ENCODE measurements around the gene BSN.

Gene BSN

DNA sequence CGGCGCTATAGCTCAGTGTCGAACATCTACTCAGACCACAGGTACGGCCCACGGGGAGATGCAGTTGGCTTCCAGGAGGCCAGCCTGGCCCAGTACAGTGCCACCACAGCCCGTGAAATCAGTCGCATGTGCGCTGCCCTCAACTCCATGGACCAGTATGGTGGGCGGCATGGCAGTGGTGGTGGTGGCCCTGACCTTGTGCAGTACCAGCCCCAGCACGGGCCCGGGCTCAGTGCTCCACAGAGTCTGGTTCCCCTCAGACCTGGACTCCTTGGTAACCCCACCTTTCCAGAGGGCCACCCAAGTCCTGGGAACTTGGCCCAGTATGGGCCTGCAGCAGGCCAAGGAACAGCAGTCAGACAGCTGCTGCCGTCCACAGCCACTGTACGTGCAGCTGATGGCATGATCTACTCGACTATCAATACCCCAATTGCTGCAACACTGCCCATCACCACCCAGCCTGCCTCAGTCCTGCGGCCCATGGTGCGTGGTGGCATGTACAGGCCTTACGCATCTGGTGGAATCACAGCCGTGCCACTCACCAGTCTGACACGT, 101.5 kb downstream of the BSN start:
- no peak for DNase-seq

- no peak for DNase-seq
These were observed 102.3 kb downstream of the BSN start for GRCh38 chr3:49656541-49657112.

- no peak for DNase-seq
These were observed 103.1 kb downstream of the BSN start for GRCh38 chr3:49657208-49657915.

DNA sequence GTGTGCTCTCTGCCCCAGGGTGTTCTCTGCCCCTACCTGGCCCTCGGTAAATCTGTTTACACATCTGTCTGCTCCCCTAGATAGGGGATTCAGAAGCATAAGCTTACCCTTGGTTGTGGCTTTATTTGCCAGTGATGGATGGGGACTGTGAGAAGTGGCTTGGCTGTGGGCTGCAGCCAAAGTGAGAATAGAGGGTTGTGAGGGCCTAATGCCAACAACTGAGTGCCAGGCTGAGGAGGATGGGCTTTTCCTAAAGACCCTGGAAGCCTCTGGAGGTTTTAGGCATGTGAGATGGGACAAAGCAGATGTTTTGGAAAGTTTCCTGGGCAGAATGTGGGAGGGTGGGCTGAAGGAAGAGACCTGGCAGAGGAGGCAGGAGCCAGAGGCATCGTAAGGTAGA, 104.4 kb downstream of the BSN start:
- DNase-seq, result no peak

DNA sequence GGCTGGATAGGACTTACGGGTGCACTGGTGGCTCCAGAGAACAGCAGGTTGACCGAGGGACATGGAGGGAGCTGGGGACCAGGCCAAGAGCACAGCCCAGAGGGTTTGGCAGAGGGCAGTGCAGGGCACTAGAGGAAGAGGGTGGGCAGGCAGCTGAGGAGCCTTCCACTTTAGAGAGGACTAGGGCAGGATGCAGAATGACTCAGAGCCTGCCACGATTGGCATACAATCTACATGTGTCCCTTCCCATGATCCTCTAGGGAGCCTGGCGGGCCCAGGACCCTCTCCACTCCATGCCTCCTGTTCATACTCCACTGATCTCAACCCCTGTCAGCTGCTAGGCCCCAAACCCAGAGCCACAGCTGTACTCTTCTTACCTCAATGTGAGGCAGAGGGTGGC, 105.5 kb downstream of the BSN start:
- no peak for DNase-seq

DNA sequence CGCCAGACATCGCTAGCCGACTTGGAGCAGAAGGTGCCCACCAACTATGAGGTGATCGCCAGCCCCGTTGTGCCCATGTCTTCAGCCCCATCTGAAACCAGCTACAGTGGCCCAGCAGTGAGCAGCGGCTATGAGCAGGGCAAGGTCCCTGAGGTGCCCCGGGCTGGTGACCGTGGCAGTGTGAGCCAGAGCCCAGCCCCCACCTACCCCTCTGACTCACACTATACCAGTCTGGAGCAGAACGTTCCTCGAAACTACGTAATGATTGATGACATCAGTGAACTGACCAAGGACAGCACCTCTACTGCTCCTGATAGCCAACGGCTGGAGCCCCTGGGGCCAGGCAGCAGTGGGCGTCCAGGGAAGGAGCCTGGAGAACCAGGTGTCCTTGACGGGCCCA, 107.0 kb downstream of the BSN start:
- DNase-seq, result no peak

- no peak for DNase-seq
These were observed 107.7 kb downstream of the BSN start for GRCh38 chr3:49662021-49662420.

- DNase-seq, result no peak
These were observed 108.6 kb downstream of the BSN start for GRCh38 chr3:49662720-49663413.

DNA sequence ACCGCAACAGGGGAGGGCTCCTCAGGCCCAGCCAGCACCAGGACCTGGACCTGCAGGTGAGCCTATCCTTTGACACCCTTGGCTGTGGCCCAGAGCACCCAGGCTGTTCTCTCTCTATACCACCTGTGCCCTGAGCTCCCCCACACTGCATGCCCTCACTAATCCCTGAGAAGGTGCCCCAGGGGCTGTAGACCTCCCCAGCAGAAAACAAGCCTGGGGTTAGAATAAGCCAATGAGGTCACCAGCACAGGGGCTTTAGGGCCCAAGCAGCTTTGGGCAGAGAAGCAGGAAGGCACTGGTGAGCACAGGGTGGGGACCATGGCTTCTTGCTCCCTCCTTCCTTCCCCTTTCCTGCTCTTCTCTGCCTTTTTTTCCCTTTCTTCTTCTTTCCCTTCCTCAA, 109.6 kb downstream of the BSN start:
- DNase-seq, result no peak

- DNase-seq, result no peak
These were observed 110.0 kb downstream of the BSN start for GRCh38 chr3:49664300-49664699.

DNA sequence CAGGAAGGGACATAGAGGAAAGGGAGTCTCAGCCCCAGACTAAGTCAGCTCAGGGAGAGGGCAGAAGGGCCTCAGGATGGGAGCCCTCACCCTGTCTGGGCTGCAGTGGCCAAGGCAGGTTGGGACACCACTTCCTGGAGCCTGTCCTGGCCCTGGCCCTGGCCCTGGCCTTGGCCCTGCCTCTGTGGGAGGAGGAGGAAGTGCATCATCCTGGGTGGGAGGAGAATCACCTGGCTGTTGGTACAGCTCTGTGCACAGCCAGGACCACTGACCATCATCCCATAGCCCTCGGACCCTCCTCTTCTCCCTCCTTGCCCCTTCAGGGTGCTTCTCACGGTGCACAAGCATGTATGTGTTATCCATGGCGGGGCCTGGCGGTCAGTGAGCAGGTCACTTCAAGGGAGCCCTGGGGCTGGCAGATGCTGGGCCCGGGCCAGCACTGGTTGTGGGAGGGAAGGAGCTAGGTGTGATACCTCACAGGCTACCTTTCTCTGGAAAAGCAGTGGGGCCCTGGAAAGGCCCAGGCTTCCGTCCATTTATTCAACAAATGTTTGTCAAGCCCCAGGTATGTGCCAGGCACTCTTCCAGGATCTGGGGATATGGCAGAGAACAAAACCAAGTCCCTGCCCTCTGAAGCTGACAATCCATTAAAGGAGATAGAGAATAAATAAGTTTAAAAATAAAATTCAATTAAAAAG, 111.7 kb downstream of the BSN start:
- no peak for DNase-seq

- DNase-seq, result no peak
These were observed 112.3 kb downstream of the BSN start for GRCh38 chr3:49666592-49666991.

DNA sequence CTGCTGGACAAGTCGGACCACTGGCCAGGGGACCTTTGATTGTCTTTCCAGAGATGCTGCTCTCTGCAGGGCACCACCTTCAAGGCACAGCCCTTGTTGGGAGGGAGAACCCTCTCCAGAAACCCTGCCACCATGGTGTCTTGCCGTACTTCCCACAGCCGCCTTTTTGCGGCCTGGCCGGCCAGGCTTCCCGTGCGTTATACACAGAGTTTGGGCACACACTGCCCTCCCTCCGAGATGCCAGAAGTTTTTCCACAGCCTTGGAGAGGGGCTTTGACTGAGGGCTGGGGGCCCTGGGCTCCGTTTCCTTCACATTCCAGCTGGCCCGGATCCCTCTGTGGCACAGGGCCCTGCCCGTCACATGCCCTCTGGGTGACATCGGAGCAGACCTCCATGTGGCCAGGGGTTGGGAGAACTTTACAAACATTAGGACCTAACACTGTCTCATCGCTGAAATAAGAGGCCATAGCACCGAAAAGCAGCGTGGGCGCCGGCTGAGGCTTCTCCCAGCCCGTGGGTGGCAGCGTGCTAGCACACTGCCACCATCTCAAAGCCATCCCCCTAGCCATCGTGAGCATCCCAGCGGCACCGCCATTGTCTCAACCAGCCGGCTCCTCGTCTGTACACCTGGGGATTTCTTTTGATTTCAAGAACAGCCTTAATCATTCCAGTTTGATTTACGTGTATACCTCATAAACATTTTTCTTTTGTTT, 113.6 kb downstream of the BSN start:
- DNase-seq, result no peak

GRCh38 chr3:49668414-49668797, 114.1 kb downstream of the BSN start:
- DNase-seq, result no peak

DNA sequence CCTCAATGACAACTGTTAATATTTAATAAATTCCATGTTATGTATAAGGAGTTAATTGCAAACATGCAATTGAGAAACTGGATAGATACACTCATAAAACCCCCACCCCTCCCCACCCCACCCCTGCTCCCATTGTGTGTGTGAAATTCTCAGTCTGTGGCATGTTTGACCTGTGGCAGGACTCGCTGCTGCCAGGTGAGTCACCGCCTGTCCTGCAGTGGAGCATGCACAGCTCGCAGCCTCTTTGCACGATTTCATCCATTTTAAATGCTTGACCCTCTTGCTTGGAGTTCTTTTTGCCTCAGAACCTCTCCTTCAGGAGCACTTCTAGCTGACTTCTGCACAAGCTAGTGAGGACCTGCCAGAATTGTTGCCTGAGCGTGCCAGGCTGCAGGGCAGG, 114.6 kb downstream of the BSN start:
- DNase-seq, result no peak

DNA sequence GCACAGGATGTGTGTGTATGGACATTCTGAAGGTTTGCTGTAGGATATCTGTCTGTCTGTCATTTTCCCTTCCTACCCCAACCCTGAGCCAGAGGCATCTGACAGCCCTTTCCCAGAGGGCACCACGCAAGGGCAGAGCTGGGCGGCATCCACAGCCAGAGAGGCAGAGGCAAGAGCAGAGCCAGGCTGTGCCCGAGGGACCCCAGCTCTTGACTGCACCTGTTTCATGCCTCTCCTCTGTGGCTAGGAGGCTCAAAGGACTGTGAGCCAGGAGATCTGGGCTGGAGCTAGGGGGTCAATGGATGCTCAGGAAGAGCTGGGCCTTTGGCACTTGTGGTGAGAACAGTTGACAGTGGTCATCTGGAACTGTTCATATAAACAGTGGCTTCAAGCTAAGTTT, 115.1 kb downstream of the BSN start:
- DNase-seq, result no peak

GRCh38 chr3:49670940-49671290, 116.6 kb downstream of the BSN start:
- no peak for DNase-seq

GRCh38 chr3:49671291-49672288, 117.3 kb downstream of the BSN start:
- peak; percentile 76 for DNase-seq

DNA sequence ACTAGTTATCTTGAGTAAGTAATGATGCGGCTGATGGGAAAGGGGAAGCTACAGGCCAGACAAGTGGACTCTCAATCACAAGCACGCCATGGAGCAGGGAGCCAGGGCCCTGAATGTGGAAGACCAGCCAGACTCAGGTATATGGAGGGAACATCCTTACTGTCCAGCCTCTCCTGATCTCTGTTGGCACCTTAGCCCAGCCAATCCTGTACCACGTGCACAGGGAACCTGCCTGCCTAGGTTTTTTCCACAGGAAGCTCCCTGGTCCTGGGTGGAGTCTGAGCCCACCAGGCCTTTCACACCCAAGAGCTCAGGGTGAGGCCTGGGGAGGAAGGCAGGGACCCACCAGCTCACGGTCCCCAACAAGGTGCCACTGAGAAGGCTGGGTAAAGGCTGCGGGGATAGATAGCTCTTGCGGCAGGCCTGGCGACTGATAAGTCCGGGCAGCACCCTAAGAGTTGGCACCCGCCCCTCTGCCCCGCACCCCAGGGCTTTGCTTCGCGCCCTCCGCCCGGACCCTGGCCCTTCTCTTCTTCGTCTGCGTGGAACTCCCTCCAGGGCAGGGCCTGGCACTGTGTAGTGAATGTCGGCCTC, 118.9 kb downstream of the BSN start:
- no peak for DNase-seq

DNA sequence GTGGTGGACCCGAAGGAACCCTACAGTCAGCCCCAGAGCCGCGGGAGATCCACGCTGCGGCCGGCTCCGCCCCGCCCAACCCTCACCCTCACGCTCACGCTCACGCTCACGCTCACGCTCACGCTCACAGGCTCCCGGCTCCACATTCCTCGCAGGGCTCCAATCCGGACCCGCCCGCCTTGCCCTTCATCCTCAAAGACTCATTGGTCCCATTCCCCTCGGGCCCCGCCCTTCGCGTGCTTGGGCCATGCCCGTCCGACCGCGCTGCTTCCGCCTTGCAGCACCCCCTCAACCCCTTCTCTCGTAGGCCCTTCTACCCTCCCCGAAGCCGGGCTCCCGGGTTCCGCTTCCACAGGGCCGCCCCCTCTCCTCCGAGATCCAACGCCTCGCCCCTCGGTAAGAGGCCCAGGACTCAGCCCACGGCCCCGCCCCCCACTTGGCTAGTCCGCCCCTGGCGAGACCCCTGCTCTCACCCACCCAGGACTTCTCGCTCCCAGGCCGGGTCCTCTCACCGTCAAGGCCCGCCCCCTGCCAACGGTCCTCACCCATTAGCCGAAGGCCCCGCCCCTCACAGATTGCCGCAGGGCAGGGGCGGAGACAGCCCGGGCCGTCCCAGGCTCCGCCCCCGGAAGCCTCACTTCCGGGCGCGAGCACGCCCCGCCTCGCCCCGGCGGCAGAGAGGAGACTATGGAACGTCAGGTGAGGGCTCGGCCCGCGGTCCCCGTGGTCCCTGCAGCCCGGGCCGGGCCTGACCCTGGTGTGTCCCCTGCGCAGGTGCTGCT, 119.6 kb downstream of the BSN start, which contains the start of gene APEH:
APEH (plus strand) TSS at position 637 of the 782 bp plus-strand sequence; CDS start at position 688, 51 bp downstream.
- DNase-seq, result peak; percentile 99

Measured in activated naive CD4-positive, alpha-beta T cell treated with Interleukin-2 at 50 U/mL for 16 hours (primary cell).